Measurements from ENCODE around the gene GLT1D1.

DNA sequence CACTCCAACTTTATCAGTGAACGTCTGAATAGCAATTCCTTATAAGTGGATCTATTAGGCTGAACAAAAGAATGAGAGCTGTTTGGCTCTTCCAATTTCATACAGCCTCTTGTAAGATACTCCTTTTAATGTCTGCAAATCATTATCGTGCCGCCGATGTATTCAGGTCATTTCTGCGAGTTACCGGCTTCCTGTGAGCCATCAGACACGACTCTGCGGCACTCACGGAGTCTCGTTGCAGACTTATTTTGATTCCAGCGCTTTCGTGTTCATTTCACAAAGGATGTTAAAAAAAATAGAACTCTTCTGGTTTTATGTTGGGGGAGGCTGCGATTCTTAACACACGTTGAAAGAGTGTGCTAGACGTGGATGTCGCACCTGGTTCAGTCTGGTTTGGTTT is 106.6 kb downstream of the GLT1D1 start:
- TF ChIP-seq POLR2A (IDR thresholded peaks at IDR 0.05) = no peak
- TF ChIP-seq, protein P1, sequence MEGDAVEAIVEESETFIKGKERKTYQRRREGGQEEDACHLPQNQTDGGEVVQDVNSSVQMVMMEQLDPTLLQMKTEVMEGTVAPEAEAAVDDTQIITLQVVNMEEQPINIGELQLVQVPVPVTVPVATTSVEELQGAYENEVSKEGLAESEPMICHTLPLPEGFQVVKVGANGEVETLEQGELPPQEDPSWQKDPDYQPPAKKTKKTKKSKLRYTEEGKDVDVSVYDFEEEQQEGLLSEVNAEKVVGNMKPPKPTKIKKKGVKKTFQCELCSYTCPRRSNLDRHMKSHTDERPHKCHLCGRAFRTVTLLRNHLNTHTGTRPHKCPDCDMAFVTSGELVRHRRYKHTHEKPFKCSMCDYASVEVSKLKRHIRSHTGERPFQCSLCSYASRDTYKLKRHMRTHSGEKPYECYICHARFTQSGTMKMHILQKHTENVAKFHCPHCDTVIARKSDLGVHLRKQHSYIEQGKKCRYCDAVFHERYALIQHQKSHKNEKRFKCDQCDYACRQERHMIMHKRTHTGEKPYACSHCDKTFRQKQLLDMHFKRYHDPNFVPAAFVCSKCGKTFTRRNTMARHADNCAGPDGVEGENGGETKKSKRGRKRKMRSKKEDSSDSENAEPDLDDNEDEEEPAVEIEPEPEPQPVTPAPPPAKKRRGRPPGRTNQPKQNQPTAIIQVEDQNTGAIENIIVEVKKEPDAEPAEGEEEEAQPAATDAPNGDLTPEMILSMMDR (IDR thresholded peaks at IDR 0.05) = no peak

All from body of pancreas (tissue), 4 donors.